DOHH2 (cell line): ENCODE results near the gene PASD1.

Experiments
- EZH2phosphoT487 ChIP-seq: fragments of 200-600 bp; sonication (generic); IDR thresholded peaks from 2 replicates; pipeline ENCODE4 v1.6.1; 2017; ENCODE audit warnings: borderline replicate concordance, mild to moderate bottlenecking, antibody characterized with exemption, low read length, moderate library complexity, mixed read lengths
- TF ChIP-seq, protein P1 (sequence below): fragments of 200-600 bp; sonication (generic); IDR thresholded peaks from one replicate; pipeline ENCODE4 v1.5.1; 2014; ENCODE audit warnings: antibody characterized with exemption, mild to moderate bottlenecking, low read depth, low read length; ENCODE audit not compliant: poor library complexity, severe bottlenecking

DNA sequence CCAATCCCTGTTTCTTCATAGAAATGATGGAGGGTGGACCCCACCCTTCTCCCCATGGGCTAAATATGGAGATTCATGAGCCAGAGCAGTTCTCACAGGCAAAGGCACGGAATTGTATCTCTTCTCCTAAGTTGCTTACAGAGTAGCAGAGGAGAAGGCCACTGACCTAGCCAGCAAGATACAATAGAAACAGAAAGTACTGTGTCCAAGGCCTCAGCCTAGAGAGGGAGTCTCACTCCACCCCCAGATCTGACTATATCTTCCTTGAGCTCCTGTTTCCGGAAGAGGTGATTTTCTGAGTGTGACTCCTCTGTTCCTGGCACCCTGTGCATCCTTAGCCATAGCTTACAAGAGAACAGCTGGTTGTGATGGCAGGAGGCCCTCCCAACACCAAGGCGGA, 152.3 kb downstream of the PASD1 start, which contains the start of gene FATE1:
- TF ChIP-seq, protein P1, sequence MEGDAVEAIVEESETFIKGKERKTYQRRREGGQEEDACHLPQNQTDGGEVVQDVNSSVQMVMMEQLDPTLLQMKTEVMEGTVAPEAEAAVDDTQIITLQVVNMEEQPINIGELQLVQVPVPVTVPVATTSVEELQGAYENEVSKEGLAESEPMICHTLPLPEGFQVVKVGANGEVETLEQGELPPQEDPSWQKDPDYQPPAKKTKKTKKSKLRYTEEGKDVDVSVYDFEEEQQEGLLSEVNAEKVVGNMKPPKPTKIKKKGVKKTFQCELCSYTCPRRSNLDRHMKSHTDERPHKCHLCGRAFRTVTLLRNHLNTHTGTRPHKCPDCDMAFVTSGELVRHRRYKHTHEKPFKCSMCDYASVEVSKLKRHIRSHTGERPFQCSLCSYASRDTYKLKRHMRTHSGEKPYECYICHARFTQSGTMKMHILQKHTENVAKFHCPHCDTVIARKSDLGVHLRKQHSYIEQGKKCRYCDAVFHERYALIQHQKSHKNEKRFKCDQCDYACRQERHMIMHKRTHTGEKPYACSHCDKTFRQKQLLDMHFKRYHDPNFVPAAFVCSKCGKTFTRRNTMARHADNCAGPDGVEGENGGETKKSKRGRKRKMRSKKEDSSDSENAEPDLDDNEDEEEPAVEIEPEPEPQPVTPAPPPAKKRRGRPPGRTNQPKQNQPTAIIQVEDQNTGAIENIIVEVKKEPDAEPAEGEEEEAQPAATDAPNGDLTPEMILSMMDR, result no peak
- no peak for TF ChIP-seq EZH2phosphoT487
